Suprapubic skin (tissue), 3 donors: ENCODE measurements around the gene LRRC47.

Source experiments
- EP300 ChIP-seq: sonication (generic); formaldehyde crosslinking; IDR thresholded peaks from one replicate; pipeline ENCODE4 v1.6.1; 2017; ENCODE audit warnings: antibody characterized with exemption
- POLR2A ChIP-seq, 2 donors: fragments of 450-650 bp; IDR thresholded peaks; one replicate each; pipeline ENCODE4 v1.6.1; 2017; ENCODE audit warnings: antibody characterized with exemption in 2 of 2, mild to moderate bottlenecking in 2 of 2, moderate library complexity in 2 of 2
- TF ChIP-seq, protein P1 (sequence below), 2 donors: fragments of 200-600 bp in 1 of 2; fragments of 450-650 bp in 1 of 2; sonication (generic) in 1 of 2; IDR thresholded peaks; one replicate each; pipeline ENCODE4 v1.5.1; 2016 to 2019; ENCODE audit warnings: antibody characterized with exemption in 2 of 2, mild to moderate bottlenecking in 1 of 2, moderate library complexity in 1 of 2

DNA sequence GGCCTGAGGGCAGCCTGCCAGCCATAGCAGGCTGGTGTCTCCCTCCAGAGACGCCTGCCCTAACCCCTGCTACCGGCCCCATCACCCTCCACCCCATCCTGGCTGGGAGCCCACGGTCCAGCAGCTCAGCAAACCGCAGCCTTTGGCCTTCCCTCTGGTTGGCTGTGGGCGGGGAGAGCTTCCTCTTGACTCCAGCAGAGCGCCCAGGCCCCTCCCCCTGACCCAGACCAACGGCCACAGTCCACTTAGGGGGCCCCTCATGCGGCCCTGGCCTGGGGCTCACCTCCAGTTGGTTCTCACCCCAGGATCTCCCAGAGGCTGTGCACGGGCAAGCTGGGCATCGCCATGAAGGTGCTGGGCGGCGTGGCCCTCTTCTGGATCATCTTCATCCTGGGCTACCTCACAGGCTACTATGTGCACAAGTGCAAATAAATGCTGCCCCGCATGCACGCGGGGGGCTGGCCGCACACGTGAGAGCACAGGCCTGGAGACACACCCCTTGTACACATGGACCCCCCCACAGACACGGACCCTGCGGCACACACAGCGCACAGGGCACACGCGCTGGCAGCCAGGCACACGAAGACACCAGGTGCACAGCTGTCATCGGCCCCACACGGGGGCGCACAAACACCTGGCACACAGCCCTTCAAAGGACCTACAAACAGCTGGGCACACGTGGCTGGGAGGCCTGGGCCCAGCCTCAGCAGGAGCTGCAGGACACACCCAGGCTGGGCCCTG lies 20.6 kb downstream of the LRRC47 start:
- TF ChIP-seq, protein P1, sequence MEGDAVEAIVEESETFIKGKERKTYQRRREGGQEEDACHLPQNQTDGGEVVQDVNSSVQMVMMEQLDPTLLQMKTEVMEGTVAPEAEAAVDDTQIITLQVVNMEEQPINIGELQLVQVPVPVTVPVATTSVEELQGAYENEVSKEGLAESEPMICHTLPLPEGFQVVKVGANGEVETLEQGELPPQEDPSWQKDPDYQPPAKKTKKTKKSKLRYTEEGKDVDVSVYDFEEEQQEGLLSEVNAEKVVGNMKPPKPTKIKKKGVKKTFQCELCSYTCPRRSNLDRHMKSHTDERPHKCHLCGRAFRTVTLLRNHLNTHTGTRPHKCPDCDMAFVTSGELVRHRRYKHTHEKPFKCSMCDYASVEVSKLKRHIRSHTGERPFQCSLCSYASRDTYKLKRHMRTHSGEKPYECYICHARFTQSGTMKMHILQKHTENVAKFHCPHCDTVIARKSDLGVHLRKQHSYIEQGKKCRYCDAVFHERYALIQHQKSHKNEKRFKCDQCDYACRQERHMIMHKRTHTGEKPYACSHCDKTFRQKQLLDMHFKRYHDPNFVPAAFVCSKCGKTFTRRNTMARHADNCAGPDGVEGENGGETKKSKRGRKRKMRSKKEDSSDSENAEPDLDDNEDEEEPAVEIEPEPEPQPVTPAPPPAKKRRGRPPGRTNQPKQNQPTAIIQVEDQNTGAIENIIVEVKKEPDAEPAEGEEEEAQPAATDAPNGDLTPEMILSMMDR (IDR thresholded peaks at IDR 0.05), result peak in 1 of 2 donors; percentile 31
- no peak for TF ChIP-seq EP300
- TF ChIP-seq POLR2A (IDR thresholded peaks at IDR 0.05), result no peak
